HG03135 (cell line): ENCODE data around the gene DLST.

Source experiments
- ATAC-seq: cut with Tn5 transposase; IDR thresholded peaks from one replicate; pipeline ENCODE4 v1.9.1; 2021; ENCODE audit warnings: mild to moderate bottlenecking, moderate library complexity; ENCODE audit not compliant: unreplicated experiment

The DLST gene

DNA sequence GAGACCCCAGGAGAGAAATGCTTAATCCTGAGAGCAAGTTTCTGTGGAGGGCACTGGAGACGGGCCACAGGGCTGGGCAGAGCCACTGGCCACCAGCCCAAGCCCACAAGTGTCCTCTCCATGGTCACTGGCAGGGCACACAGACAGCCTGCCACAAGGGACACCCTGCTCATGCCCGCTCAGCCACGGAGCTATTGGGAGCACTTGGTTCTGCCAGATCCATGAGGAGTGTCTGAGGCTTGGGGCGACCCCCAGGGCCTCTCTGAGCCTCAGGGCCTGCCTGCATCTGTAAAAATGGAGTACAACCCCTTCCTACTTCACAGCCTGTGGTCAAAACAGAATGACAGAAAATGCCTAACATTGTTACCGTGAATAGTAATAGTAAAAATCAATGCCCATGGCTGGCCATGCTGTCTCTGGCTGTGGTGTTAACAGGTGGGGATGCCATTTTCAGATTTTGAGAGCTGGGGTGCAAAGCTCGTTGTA is 70.5 kb downstream of the DLST start:
- ATAC-seq: no peak

- ATAC-seq: no peak
Observed at GRCh38 chr14:74952697-74953484, 71.2 kb downstream of the DLST start.
